Endothelial cell of umbilical vein (primary cell): ENCODE results near the gene GATAD2A. TPM values are rescaled to one million over a fixed set of nuclear protein-coding genes. Genes with fewer than 3 reads are reported as not detected.

Experiments
- BruUV-seq: library from RNA; stranded (reverse); fragments of 400-500 nt; replicated peaks from 2 replicates; lab custom pipeline; 2021; lab: Mats Ljungman, UMichigan
- CTCF ChIA-PET: fragments of 300-600, 350-600 bp; sonication (Branson Sonifier 250); formaldehyde crosslinking; loops from one replicate; lab custom pipeline; 2021; ENCODE audit warnings: antibody characterized with exemption, inconsistent platforms; lab: Charles Lee
- POLR2A ChIA-PET: fragments of 300-600, 350-600 bp; sonication (Branson Sonifier 250); formaldehyde crosslinking; loops from one replicate; lab custom pipeline; 2021; ENCODE audit warnings: antibody characterized with exemption, inconsistent platforms; lab: Charles Lee
- DNase-seq: peaks from one replicate; pipeline ENCODE4 v3.0.0-alpha.2; 2011; ENCODE audit warnings: low read depth, low spot score
- FAIRE-seq: peaks from 2 replicates; lab custom pipeline; 2011; peaks lifted over from hg19 to GRCh38; lab: Jason Lieb, UNC
- H2AFZ ChIP-seq: 2 replicates; pipeline ENCODE4 v1.6.0; 2012; ENCODE audit warnings: low read depth, low read length, control low read depth, inconsistent platforms
- H3K27ac ChIP-seq: 2 replicates; pipeline ENCODE4 v1.5.1; 2011; ENCODE audit warnings: low read depth, mild to moderate bottlenecking, control low read depth, low read length, moderate library complexity; ENCODE audit not compliant: insufficient read depth
- H3K27me3 ChIP-seq, 2 experiments: 2 replicates each; pipeline versions ENCODE4 v1.6.0 to v1.6.1; 2011; ENCODE audit warnings: low read length in 2 of 2, mixed read lengths in 1 of 2; ENCODE audit not compliant: control insufficient read depth in 2 of 2, insufficient read depth in 2 of 2
- H3K36me3 ChIP-seq, 2 experiments: 2 replicates in 1 of 2; 3 replicates in 1 of 2; pipeline ENCODE4 v1.5.1; 2011; ENCODE audit warnings: low read length in 2 of 2, mild to moderate bottlenecking in 1 of 2, moderate library complexity in 1 of 2; ENCODE audit not compliant: control insufficient read depth in 2 of 2, insufficient read depth in 2 of 2; ENCODE audit errors: extremely low read depth in 1 of 2
- H3K4me1 ChIP-seq: 3 replicates; pipeline ENCODE4 v1.5.1; 2011; ENCODE audit warnings: mild to moderate bottlenecking, low read length; ENCODE audit not compliant: control insufficient read depth, insufficient read depth; ENCODE audit errors: extremely low read depth
- H3K4me2 ChIP-seq: 2 replicates; pipeline ENCODE4 v1.6.1; 2011; ENCODE audit warnings: low read length, control low read depth, mixed read lengths; ENCODE audit not compliant: insufficient read depth
- H3K4me3 ChIP-seq, 3 experiments: fragments of 200-600 bp in 1 of 3; sonication (generic), shearing (Covaris generic) in 1 of 3; replicated peaks in 1 of 3; 2 replicates each; pipeline ENCODE4 v1.5.1; 2011 to 2016; ENCODE audit warnings: control low read depth in 3 of 3, low read length in 3 of 3, mild to moderate bottlenecking in 2 of 3, inconsistent platforms in 1 of 3, low read depth in 1 of 3, moderate library complexity in 1 of 3; ENCODE audit not compliant: insufficient read depth in 1 of 3
- H3K79me2 ChIP-seq: 2 replicates; pipeline ENCODE4 v1.6.0; 2012; ENCODE audit warnings: low read length, inconsistent platforms; ENCODE audit not compliant: control insufficient read depth, insufficient read depth
- H3K9ac ChIP-seq: replicated peaks from 2 replicates; pipeline ENCODE3; 2011; ENCODE audit warnings: low read length, control low read depth; ENCODE audit not compliant: insufficient read depth; ENCODE audit errors: extremely low read depth
- H3K9me1 ChIP-seq: replicated peaks from 3 replicates; pipeline ENCODE4 v1.6.0; 2011; ENCODE audit warnings: mild to moderate bottlenecking, low read length; ENCODE audit not compliant: control insufficient read depth, insufficient read depth; ENCODE audit errors: extremely low read depth
- H3K9me3 ChIP-seq: replicated peaks from 2 replicates; pipeline ENCODE4 v1.5.1; 2012; ENCODE audit warnings: low read length, inconsistent platforms; ENCODE audit not compliant: control insufficient read depth, insufficient read depth
- H4K20me1 ChIP-seq: replicated peaks from 2 replicates; pipeline ENCODE3; 2011; ENCODE audit warnings: mild to moderate bottlenecking, low read length; ENCODE audit not compliant: control insufficient read depth, insufficient read depth; ENCODE audit errors: extremely low read depth
- CTCF ChIP-seq, 2 donors: IDR thresholded peaks; 1 replicate in 1 of 2; 2 replicates in 1 of 2; pipeline ENCODE4 v1.5.1; 2011; ENCODE audit warnings: low read length in 2 of 2, mild to moderate bottlenecking in 2 of 2, moderate library complexity in 2 of 2, control low read depth in 1 of 2, inconsistent platforms in 1 of 2, low read depth in 1 of 2; ENCODE audit not compliant: insufficient read depth in 1 of 2; ENCODE audit errors: extremely low read depth in 1 of 2
- EZH2 ChIP-seq: IDR thresholded peaks from 2 replicates; pipeline ENCODE4 v1.6.1; 2012; ENCODE audit warnings: borderline replicate concordance, low read depth, mild to moderate bottlenecking, moderate library complexity, low read length, inconsistent platforms; ENCODE audit not compliant: severe bottlenecking
- GATA2 ChIP-seq: IDR thresholded peaks from 2 replicates; pipeline ENCODE4 v1.7.0; 2011; ENCODE audit warnings: low read depth, mild to moderate bottlenecking, moderate library complexity, mixed read lengths, low read length; ENCODE audit not compliant: insufficient read length, insufficient read depth
- JUN ChIP-seq: IDR thresholded peaks from 2 replicates; pipeline ENCODE4 v1.6.1; 2011; ENCODE audit warnings: borderline replicate concordance, low read depth; ENCODE audit not compliant: insufficient read length, insufficient read depth
- MYC ChIP-seq: IDR thresholded peaks from one replicate; pipeline ENCODE4 v1.6.1; 2011; ENCODE audit warnings: mild to moderate bottlenecking, low read depth, low read length
- POLR2A ChIP-seq: IDR thresholded peaks from 2 replicates; pipeline ENCODE4 v1.6.1; 2012; ENCODE audit warnings: low read depth, mild to moderate bottlenecking, control low read depth, low read length
- POLR2AphosphoS5 ChIP-seq: IDR thresholded peaks from 2 replicates; pipeline ENCODE4 v1.6.1; 2012; ENCODE audit warnings: low read depth, mild to moderate bottlenecking, control low read depth, low read length, moderate library complexity; ENCODE audit not compliant: insufficient read depth
- dilution Hi-C: fragments of 300-500 bp; cut with MboI; formaldehyde crosslinking; loops from one replicate; pipeline ENCODE4 v1.15.0; 2019; ENCODE audit warnings: low sequenced_read_pairs; ENCODE audit not compliant: extremely low pct_ligation_motif_present
- intact Hi-C: fragments of 100-400 bp; cut with micrococcal nuclease; formaldehyde crosslinking; loops from one replicate; pipeline ENCODE4 v1.10.0; 2022
- polyA plus RNA-seq, 4 experiments: library from polyadenylated mRNA; depleted of rRNA in 3 of 4; stranded (reverse) in 3 of 4; unstranded in 1 of 4; fragments of >200 nt; gene quantifications; 2 replicates each; pipeline versions ENCODE4 v1.2.1 to v1.2.3, GENCODE V29; 2011 to 2012; ENCODE audit warnings: missing spikeins in 1 of 4
- total RNA-seq: library from RNA; stranded (reverse); gene quantifications from 2 replicates; pipeline ENCODE4 v1.2.3, GENCODE V29; 2021

Gene GATAD2A
- total and polyA plus RNA-seq, 2 donors (not counting 3 experiments of a cell fraction or from before 2014, with no cell fraction given), result 27.3 to 134 TPM

- POLR2A ChIA-PET, result no interaction called here
- H4K20me1 ChIP-seq, result peaks cover 2% of the 10 kb centered on the region
- H3K36me3 ChIP-seq, result no peaks in the 10 kb centered on the region
- FAIRE-seq, result no peak
- no TSS peak for BruUV-seq
- no peaks in the 10 kb centered on the region for H3K9me3 ChIP-seq
- H3K4me2 ChIP-seq, result no peak overlapping the region
- H3K79me2 ChIP-seq, result peaks cover 96% of the 10 kb centered on the region
- H3K27me3 ChIP-seq, result no peaks in the 10 kb centered on the region
- no peak overlapping the region for H3K9ac ChIP-seq
- no peaks in the 10 kb centered on the region for H3K4me1 ChIP-seq
- no peak for DNase-seq
- H2AFZ ChIP-seq, result no peak overlapping the region
- H3K27ac ChIP-seq, result no peak overlapping the region
- H3K4me3 ChIP-seq, result no peak overlapping the region
- H3K9me1 ChIP-seq, result no peaks in the 10 kb centered on the region
- dilution Hi-C loops, result no loop called here
- TF ChIP-seq EZH2 (no peak), JUN (no peak), POLR2A (no peak), CTCF (IDR thresholded peaks at IDR 0.05; ENCODE audit: extremely low read depth in 1 of 2, insufficient read depth in 1 of 2, low read depth in 1 of 2, low read length in 2 of 2) (no peak), POLR2AphosphoS5 (no peak), GATA2 (no peak), MYC (no peak)
- intact Hi-C loops, result no loop called here
- CTCF ChIA-PET, result interaction anchor here (1.0 to 1.2 kb wide), 4 partner anchors 12 to 73 kb away, joined by 3 to 5 read pairs (median 4); no protein-coding TSS in a partner anchor
Observed at GRCh38 chr19:19417628-19418245, 12.3 kb downstream of the GATAD2A start.
